ENCODE results near the gene PALM3.
"Not testable (repeated sequence)": the region's sequence is repeated elsewhere in the genome, so short reads cannot be mapped to it uniquely, and the experiment has no call there.

PALM3 gene

GRCh38 chr19:14031719-14032480 is 30.0 kb downstream of the PALM3 start, which contains the start of gene IL27RA:
TSS of gene IL27RA (plus strand) at chr19:14031762. CDS start at chr19:14031873, 111 bp downstream.
- TF ChIP-seq, protein P1, sequence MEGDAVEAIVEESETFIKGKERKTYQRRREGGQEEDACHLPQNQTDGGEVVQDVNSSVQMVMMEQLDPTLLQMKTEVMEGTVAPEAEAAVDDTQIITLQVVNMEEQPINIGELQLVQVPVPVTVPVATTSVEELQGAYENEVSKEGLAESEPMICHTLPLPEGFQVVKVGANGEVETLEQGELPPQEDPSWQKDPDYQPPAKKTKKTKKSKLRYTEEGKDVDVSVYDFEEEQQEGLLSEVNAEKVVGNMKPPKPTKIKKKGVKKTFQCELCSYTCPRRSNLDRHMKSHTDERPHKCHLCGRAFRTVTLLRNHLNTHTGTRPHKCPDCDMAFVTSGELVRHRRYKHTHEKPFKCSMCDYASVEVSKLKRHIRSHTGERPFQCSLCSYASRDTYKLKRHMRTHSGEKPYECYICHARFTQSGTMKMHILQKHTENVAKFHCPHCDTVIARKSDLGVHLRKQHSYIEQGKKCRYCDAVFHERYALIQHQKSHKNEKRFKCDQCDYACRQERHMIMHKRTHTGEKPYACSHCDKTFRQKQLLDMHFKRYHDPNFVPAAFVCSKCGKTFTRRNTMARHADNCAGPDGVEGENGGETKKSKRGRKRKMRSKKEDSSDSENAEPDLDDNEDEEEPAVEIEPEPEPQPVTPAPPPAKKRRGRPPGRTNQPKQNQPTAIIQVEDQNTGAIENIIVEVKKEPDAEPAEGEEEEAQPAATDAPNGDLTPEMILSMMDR (IDR thresholded peaks at IDR 0.05; ENCODE audit: insufficient read depth, low read depth, low read length, missing control alignments): peak; percentile 56
- peak; percentile 51 for DNase-seq (ENCODE audit: low read depth)
- peak within 1 kb of the TSS; percentile 51 for H3K4me3 ChIP-seq (ENCODE audit: low read length)

DNA sequence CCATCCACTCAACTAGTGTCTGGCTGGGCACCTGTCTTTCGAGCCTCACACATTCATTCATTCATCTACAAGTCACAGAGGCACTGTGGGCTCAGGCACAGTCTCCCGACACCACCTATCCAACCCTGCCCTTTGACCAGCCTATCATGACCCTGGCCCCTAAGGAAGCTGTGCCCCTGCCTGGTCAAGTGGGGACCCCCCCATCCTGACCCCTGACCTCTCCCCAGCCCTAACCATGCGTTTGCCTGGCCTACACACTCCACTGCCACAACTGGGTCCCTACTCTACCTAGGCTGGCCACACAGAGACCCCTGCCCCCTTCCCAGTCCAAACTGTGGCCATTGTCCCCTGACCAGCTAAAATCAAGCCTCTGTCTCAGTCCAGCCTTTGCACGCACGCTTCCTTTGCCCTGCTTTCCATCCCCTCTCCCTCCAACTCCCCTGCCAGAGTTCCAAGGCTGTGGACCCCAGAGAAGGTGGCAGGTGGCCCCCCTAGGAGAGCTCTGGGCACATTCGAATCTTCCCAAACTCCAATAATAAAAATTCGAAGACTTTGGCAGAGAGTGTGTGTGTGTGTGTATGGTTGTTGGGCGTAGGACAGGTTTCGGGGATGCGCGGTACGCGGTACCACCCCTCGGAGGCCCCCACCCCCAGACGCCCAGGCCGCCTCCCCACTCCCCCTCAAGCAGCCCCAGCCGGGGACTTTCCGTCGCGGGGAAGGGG is 30.7 kb downstream of the PALM3 start:
- H3K4me3 ChIP-seq (ENCODE audit: low read length): peak overlapping the region; percentile 51
- no peak for DNase-seq (ENCODE audit: low read depth)
- TF ChIP-seq, protein P1 (IDR thresholded peaks at IDR 0.05; ENCODE audit: insufficient read depth, low read depth, low read length, missing control alignments): no peak

- TF ChIP-seq, protein P1 (IDR thresholded peaks at IDR 0.05; ENCODE audit: insufficient read depth, low read depth, low read length, missing control alignments): no peak
- DNase-seq (ENCODE audit: low read depth): no peak
- H3K4me3 ChIP-seq (ENCODE audit: low read length): no peak overlapping the region
Measured at GRCh38 chr19:14028901-14029300, 33.0 kb downstream of the PALM3 start.

- no peak within 1 kb of the TSS for H3K4me3 ChIP-seq (ENCODE audit: low read length)
- TF ChIP-seq, protein P1 (IDR thresholded peaks at IDR 0.05; ENCODE audit: insufficient read depth, low read depth, low read length, missing control alignments): no peak
- DNase-seq (ENCODE audit: low read depth): no peak
Measured at GRCh38 chr19:14027856-14028450, 33.9 kb downstream of the PALM3 start, which contains the start of gene RLN3. TSS of gene RLN3 (plus strand) at chr19:14028148. CDS start at chr19:14028205, 57 bp downstream.

GRCh38 chr19:14026652-14027192 is 35.2 kb downstream of the PALM3 start:
- not testable (repeated sequence) for DNase-seq (ENCODE audit: low read depth); H3K4me3 ChIP-seq (ENCODE audit: low read length)

GRCh38 chr19:14023404-14024235 is 38.3 kb downstream of the PALM3 start:
- TF ChIP-seq, protein P1 (IDR thresholded peaks at IDR 0.05; ENCODE audit: insufficient read depth, low read depth, low read length, missing control alignments): peak; percentile 38
- H3K4me3 ChIP-seq (ENCODE audit: low read length): no peak overlapping the region
- peak; percentile 54 for DNase-seq (ENCODE audit: low read depth)
